GM12878 (cell line): Measurements from ENCODE around the gene NUMB. TPM values are rescaled to one million over a fixed set of nuclear protein-coding genes. Genes with fewer than 3 reads are reported as not detected.
A peak's percentile ranks its signal among the peaks of the same experiment; 100 is the strongest.

Experiments used
- ATAC-seq: fragments of 200-7000 bp; cut with Tn5 transposase; 3 replicates; pipeline ENCODE4 v1.9.1; 2020; ENCODE audit warnings: mild to moderate bottlenecking, moderate library complexity
- BruUV-seq: library from RNA; stranded (reverse); fragments of 400-500 nt; replicated peaks from 2 replicates; lab custom pipeline; 2021; lab: Mats Ljungman, UMichigan
- CTCF ChIA-PET: fragments of 300-600 bp; sonication (Branson Sonifier 250); formaldehyde crosslinking; extraction: SDS; loops from one replicate; lab custom pipeline; 2021; ENCODE audit warnings: inconsistent platforms; lab: Yijun Ruan, JAX
- POLR2A ChIA-PET: fragments of 350-600 bp; formaldehyde crosslinking; extraction: SDS; loops from one replicate; lab custom pipeline; 2021; ENCODE audit warnings: inconsistent platforms; lab: Charles Lee
- RAD21 ChIA-PET: fragments of 300-600 bp; sonication (Branson Sonifier 250); formaldehyde crosslinking; loops from one replicate; lab custom pipeline; 2023; ENCODE audit warnings: antibody characterized with exemption; ENCODE audit not compliant: unreplicated experiment; lab: Charles Lee
- SMC1A ChIA-PET: fragments of 300-600 bp; sonication (Branson Sonifier 250); formaldehyde crosslinking; loops from one replicate; lab custom pipeline; 2023; ENCODE audit not compliant: unreplicated experiment, uncharacterized antibody; lab: Charles Lee
- DNase-seq: peaks from one replicate; pipeline ENCODE4 v3.0.0-alpha.2; 2011; ENCODE audit warnings: low read depth, low spot score
- FAIRE-seq: peaks from 3 replicates; lab custom pipeline; 2011; peaks lifted over from hg19 to GRCh38; lab: Jason Lieb, UNC
- H2AFZ ChIP-seq: 2 replicates; pipeline ENCODE4 v1.6.0; 2011; ENCODE audit warnings: low read depth, low read length, control low read depth; ENCODE audit not compliant: control insufficient read depth
- H3K27ac ChIP-seq: 2 replicates; pipeline ENCODE4 v1.5.1; 2011; ENCODE audit warnings: control low read depth; ENCODE audit not compliant: control insufficient read depth, insufficient read depth
- H3K27me3 ChIP-seq, 2 experiments: replicated peaks in 1 of 2; 2 replicates each; pipeline versions ENCODE4 v1.6.0 to v1.6.1; 2011; ENCODE audit warnings: low read length in 1 of 2; ENCODE audit not compliant: control insufficient read depth in 2 of 2, insufficient read depth in 2 of 2
- H3K36me3 ChIP-seq, 2 experiments: 2 replicates each; pipeline ENCODE4 v1.5.1; 2011; ENCODE audit warnings: low read length in 1 of 2; ENCODE audit not compliant: control insufficient read depth in 2 of 2, insufficient read depth in 2 of 2
- H3K4me1 ChIP-seq: 2 replicates; pipeline ENCODE4 v1.6.1; 2011; ENCODE audit warnings: mild to moderate bottlenecking, low read length, moderate library complexity, mixed read lengths; ENCODE audit not compliant: control insufficient read depth, insufficient read depth
- H3K4me2 ChIP-seq: 2 replicates; pipeline ENCODE4 v1.6.0; 2011; ENCODE audit warnings: control low read depth; ENCODE audit not compliant: control insufficient read depth, insufficient read depth
- H3K4me3 ChIP-seq: fragments of 200-600 bp; sonication (generic); 2 replicates; pipeline ENCODE4 v1.5.1; 2016
- H3K79me2 ChIP-seq: 2 replicates; pipeline ENCODE4 v1.6.0; 2011; ENCODE audit warnings: low read length; ENCODE audit not compliant: control insufficient read depth, insufficient read depth
- H3K9ac ChIP-seq: 2 replicates; pipeline ENCODE4 v1.8.0; 2011; ENCODE audit warnings: low read length, control low read depth, mixed read lengths; ENCODE audit not compliant: control insufficient read depth, insufficient read depth
- H3K9me3 ChIP-seq: replicated peaks from 3 replicates; pipeline ENCODE4 v1.5.1; 2011; ENCODE audit warnings: mild to moderate bottlenecking, low read length; ENCODE audit not compliant: control insufficient read depth, insufficient read depth
- H4K20me1 ChIP-seq: 2 replicates; pipeline ENCODE4 v1.6.0; 2011; ENCODE audit not compliant: control insufficient read depth, insufficient read depth
- BMI1 ChIP-seq: fragments of 450-650 bp; IDR thresholded peaks from 2 replicates; pipeline ENCODE4 v1.6.1; 2016; ENCODE audit warnings: mild to moderate bottlenecking, moderate library complexity, borderline replicate concordance
- CREM ChIP-seq: IDR thresholded peaks from 2 replicates; pipeline ENCODE4 v1.6.1; 2014; ENCODE audit warnings: antibody characterized with exemption, low read depth
- EED ChIP-seq: sonication (generic); IDR thresholded peaks from 2 replicates; pipeline ENCODE4 v1.6.1; 2016; ENCODE audit warnings: antibody characterized with exemption, low read depth
- IKZF2 ChIP-seq, 2 experiments: fragments of 450-650 bp; IDR thresholded peaks; 2 replicates each; pipeline ENCODE4 v1.6.1; 2017; ENCODE audit warnings: mild to moderate bottlenecking in 2 of 2, moderate library complexity in 2 of 2
- MYC ChIP-seq: IDR thresholded peaks from 2 replicates; pipeline ENCODE4 v1.6.1; 2011; ENCODE audit warnings: mild to moderate bottlenecking, low read length, moderate library complexity, inconsistent platforms; ENCODE audit not compliant: insufficient read depth, insufficient replicate concordance, insufficient read length, severe bottlenecking
- PAX5 ChIP-seq: IDR thresholded peaks from 2 replicates; pipeline ENCODE4 v1.6.1; 2011; ENCODE audit warnings: low read depth, low read length, borderline replicate concordance
- PKNOX1 ChIP-seq: fragments of 450-650 bp; IDR thresholded peaks from 2 replicates; pipeline ENCODE4 v1.6.1; 2016; ENCODE audit warnings: mild to moderate bottlenecking
- RUNX3 ChIP-seq: IDR thresholded peaks from 2 replicates; pipeline ENCODE4 v1.6.1; 2012; ENCODE audit warnings: low read length, inconsistent platforms
- SP1 ChIP-seq: IDR thresholded peaks from one replicate; pipeline ENCODE4 v1.6.1; 2011; ENCODE audit warnings: low read depth, low read length
- WGBS: methylation state at CpG from one replicate; pipeline ENCODE4 v1.1.6; 2016; ENCODE audit warnings: low lambda C conversion rate; ENCODE audit not compliant: insufficient replicate concordance, insufficient coverage; ENCODE audit errors: missing lambda C conversion rate; 5-methylcytosine and 5-hydroxymethylcytosine counted together
- in situ Hi-C: fragments of 300-500 bp; cut with MboI; formaldehyde crosslinking; loops from 9 replicates; pipeline ENCODE4 v1.14.3; 2018; ENCODE audit warnings: mixed read lengths
- intact Hi-C: fragments of 100-400 bp; cut with micrococcal nuclease; formaldehyde crosslinking; loops from one replicate; pipeline ENCODE4 v1.14.2; 2022; ENCODE audit not compliant: unreplicated experiment
- polyA plus RNA-seq, 11 experiments: library from polyadenylated mRNA; depleted of rRNA in 4 of 11; unstranded in 6 of 11; stranded (reverse) in 5 of 11; fragments of >200 nt; fragmentation: Nextera tagmentation in 4 of 11; fragmentation: Illumina TruSeq in 1 of 11; extraction: Ambion mirVana in 4 of 11; extraction: Trizol in 1 of 11; gene quantifications; 1 replicate in 1 of 11; 2 replicates in 10 of 11; pipeline versions ENCODE4 v1.2.1 to v1.2.3, GENCODE V29; 2011 to 2016; ENCODE audit warnings: inconsistent platforms in 2 of 11, missing spikeins in 2 of 11, low read depth in 1 of 11
- total RNA-seq, 4 experiments: library from RNA; depleted of rRNA in 3 of 4; stranded (reverse); fragments of >200 nt in 3 of 4; fragmentation: Illumina TruSeq in 1 of 4; extraction: Trizol in 1 of 4; gene quantifications; 2 replicates each; pipeline versions ENCODE4 v1.2.1 to v1.2.3, GENCODE V29; 2013 to 2021

Gene NUMB
- total and polyA plus RNA-seq, 10 of the 15 experiments (the other 5 are each of a cell fraction or from before 2014, with no cell fraction given), result 22.0 to 147 (median 48.9) TPM

- CTCF ChIA-PET, result interaction anchor here (0.6 to 1.5 kb wide), 7 partner anchors 10 to 229 kb away, joined by 3 to 5 read pairs (median 3); no protein-coding TSS in a partner anchor
- H3K79me2 ChIP-seq, result peaks cover 3% of the 10 kb centered on the region; the same call in 1 of the 2 replicates
- peak overlapping the region; percentile 27; the same call in 1 of the 2 replicates for H3K4me3 ChIP-seq
- peak; percentile 30 to 45; a peak in 2 of 4 replicates for TF ChIP-seq IKZF2 (IDR thresholded peaks at IDR 0.05)
- peak; percentile 21; the same call in 1 of the 2 replicates for TF ChIP-seq CREM
- no peak for TF ChIP-seq PKNOX1
- TF ChIP-seq RUNX3, result peak; percentile 75
- no peak for TF ChIP-seq MYC
- TF ChIP-seq PAX5, result no peak
- no peak for TF ChIP-seq BMI1
- TF ChIP-seq SP1, result no peak
- TF ChIP-seq EED, result peak; percentile 56; the same call in 1 of the 2 replicates
- no peaks in the 10 kb centered on the region; the same call in 2 of the 3 replicates for H3K9me3 ChIP-seq
- H3K36me3 ChIP-seq, result no peaks in the 10 kb centered on the region
- POLR2A ChIA-PET, result interaction anchor here (0.9 to 1.7 kb wide), 4 partner anchors 10 to 235 kb away, joined by 3 to 6 read pairs (median 4); no protein-coding TSS in a partner anchor
- 0 out of 2 replicates have a peak, but pooled peaks cover 4% of the 10 kb centered on the region for H4K20me1 ChIP-seq
- WGBS, result 0% methylated on average over 6 of the region's 6 CpGs
- intact Hi-C loops, result no loop called here
- FAIRE-seq (peak; percentile 65), ATAC-seq (peak; percentile 33), DNase-seq (peak; percentile 42)
- in situ Hi-C loops, result no loop called here
- peak overlapping the region; percentile 33 for H2AFZ ChIP-seq
- RAD21 ChIA-PET, result interaction anchor here (0.5 to 1.3 kb wide), 6 partner anchors 48 to 259 kb away, joined by 3 to 5 read pairs (median 3); no protein-coding TSS in a partner anchor
- SMC1A ChIA-PET, result interaction anchor here (1.0 to 2.1 kb wide), 8 partner anchors 10 to 230 kb away, joined by 3 to 8 read pairs (median 4); no protein-coding TSS in a partner anchor
- no peak overlapping the region; the same call in 1 of the 2 replicates for H3K27ac ChIP-seq
- peaks cover 55% of the 10 kb centered on the region for H3K4me1 ChIP-seq
- peak overlapping the region; percentile 20; the same call in 1 of the 2 replicates for H3K9ac ChIP-seq
- peak overlapping the region; percentile 88 for H3K4me2 ChIP-seq
- no TSS peak for BruUV-seq
- H3K27me3 ChIP-seq, result peaks cover 3 to 12% of the 10 kb centered on the region in 2 experiments
Measured at GRCh38 chr14:73242357-73242901, 215.9 kb downstream of the NUMB start.
